Spleen (tissue), 7 donors: ENCODE data around the gene PRRG1.

Experiments used
- CTCF ChIP-seq, 11 experiments: fragments of 200-600 bp in 7 of 11; fragments of 450-650 bp in 4 of 11; sonication (generic) in 4 of 11; IDR thresholded peaks in 8 of 11; conservative IDR thresholded peaks in 3 of 11; 1 replicate in 7 of 11; 2 replicates in 4 of 11; pipeline versions ENCODE4 v1.4.0 to v1.8.0; 2016 to 2021; ENCODE audit warnings: antibody characterized with exemption in 11 of 11, inconsistent platforms in 4 of 11, mild to moderate bottlenecking in 1 of 11
- POLR2AphosphoS5 ChIP-seq, 3 donors: sonication (generic); formaldehyde crosslinking; IDR thresholded peaks; one replicate each; pipeline ENCODE4 v1.5.1; 2017; ENCODE audit warnings: antibody characterized with exemption in 3 of 3
- donor health status: DM: no; HTN: no; CAD: no; lungs with moderate emphysema.
- donor health status: DM: no; HTN: no; CAD: no.
- donor health status: DM: no; HTN: no; CAD: no.

- TF ChIP-seq CTCF (IDR thresholded peaks at IDR 0.05 in 8 of 11, conservative IDR thresholded peaks at IDR 0.05 in 3 of 11) (no peak), POLR2AphosphoS5 (IDR thresholded peaks at IDR 0.05) (no peak)
Measured at GRCh38 chrX:37454537-37455285, 105.5 kb downstream of the PRRG1 start.
